HG02981 (cell line): ENCODE measurements around the gene ADAMTS18.

Source experiments
- ATAC-seq: cut with Tn5 transposase; IDR thresholded peaks from one replicate; pipeline ENCODE4 v1.9.1; 2021; ENCODE audit warnings: mild to moderate bottlenecking, moderate library complexity; ENCODE audit not compliant: unreplicated experiment

Gene ADAMTS18

GRCh38 chr16:77233799-77234519, 200.9 kb downstream of the ADAMTS18 start:
- ATAC-seq, result no peak
